G401 (cell line): Measurements from ENCODE around the gene BTF3L4. TPM values are rescaled to one million over a fixed set of nuclear protein-coding genes. Genes with fewer than 3 reads are reported as not detected.
"Not testable (repeated sequence)": the region's sequence is repeated elsewhere in the genome, so short reads cannot be mapped to it uniquely, and the experiment has no call there.

Experiments
- DNase-seq: peaks from one replicate; pipeline ENCODE4 v3.0.0-alpha.2; 2015; ENCODE audit warnings: low spot score
- in situ Hi-C: cut with HindIII; loops from 2 replicates; pipeline ENCODE4 v1.10.0; 2016; ENCODE audit warnings: low sequenced_read_pairs, mixed read lengths
- total RNA-seq: library from RNA; depleted of rRNA; stranded (reverse); fragments of >200 nt; shearing (Covaris generic); gene quantifications from 2 replicates; pipeline ENCODE4 v1.2.3, GENCODE V29; 2014; rRNA removed

The BTF3L4 gene
- 60.5 and 77.3 TPM in 2 replicates for total RNA-seq

GRCh38 chr1:52056163-52056936 is at the start of gene BTF3L4:
BTF3L4 (plus strand) TSS chr1:52056295; CDS start chr1:52059848, 3,553 bp downstream.
- DNase-seq: peak; percentile 98

GRCh38 chr1:52007215-52008002 is 48.7 kb upstream of the BTF3L4 start:
- in situ Hi-C loops: no loop called here
- DNase-seq: no peak

More at GRCh38 chr1:52056163-52056936, at the start of gene BTF3L4:
- in situ Hi-C loops: no loop called here

DNA sequence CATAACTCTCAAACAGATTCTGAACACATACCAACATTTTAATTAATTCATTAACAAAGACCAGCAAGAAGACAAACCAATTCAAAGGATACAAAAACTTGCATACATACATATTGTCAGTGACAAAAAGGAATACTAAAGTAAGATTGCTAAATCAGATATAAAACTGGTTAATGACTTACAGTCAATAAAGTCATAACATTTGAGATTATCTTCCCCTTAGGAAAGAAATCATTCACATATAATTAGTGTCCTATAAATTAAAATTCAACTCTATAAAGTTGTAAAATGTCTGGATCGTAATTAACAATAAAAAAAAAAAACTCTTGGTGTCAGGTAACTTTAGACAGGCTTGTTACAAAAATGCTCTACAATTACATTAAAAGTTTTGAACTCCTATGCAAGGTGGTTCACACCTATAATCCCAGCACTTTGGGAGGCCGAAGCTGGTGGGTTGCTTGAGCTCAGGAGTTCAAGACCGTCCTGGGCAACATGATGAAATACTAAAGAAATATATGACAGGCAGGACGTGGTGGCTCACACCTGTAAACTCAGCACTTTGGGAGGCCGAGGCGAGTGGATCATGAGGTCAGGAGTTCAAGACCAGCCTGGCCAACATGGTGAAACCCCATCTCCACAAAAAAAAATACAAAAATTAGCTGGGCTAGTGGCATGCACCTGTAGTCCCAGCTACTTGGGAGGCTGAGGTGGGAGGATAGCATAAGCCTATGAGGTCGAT is 47.9 kb upstream of the BTF3L4 start:
- DNase-seq: no peak

GRCh38 chr1:52022133-52022532 is 34.0 kb upstream of the BTF3L4 start:
- no peak for DNase-seq
- in situ Hi-C loops: no loop called here

More for the DNA sequence above, 47.9 kb upstream of the BTF3L4 start:
- in situ Hi-C loops: no loop called here

DNA sequence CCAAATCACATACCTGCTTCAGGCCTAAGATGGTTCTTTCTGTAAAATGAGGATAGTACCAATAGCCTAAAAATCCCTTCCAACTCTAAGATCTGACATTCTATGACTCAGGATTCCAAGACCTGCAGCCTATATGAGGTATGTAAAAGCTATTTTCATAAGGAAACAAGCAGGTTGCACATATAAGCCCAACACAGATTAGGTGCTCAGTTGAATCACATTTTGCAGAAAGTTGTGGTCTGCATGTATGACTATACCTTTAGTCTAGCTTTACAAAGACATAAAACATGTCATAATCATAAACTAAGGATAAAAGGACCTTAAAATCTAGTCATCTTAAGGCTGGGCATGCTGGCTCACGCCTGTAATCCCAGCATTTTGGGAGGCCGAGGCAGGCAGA is 29.8 kb upstream of the BTF3L4 start:
- no peak for DNase-seq
- in situ Hi-C loops: no loop called here

- no peak for DNase-seq
- in situ Hi-C loops: no loop called here
Measured at GRCh38 chr1:52028328-52028727, 27.8 kb upstream of the BTF3L4 start.

GRCh38 chr1:52028839-52029238 is 27.3 kb upstream of the BTF3L4 start:
- in situ Hi-C loops, DNase-seq: not testable (repeated sequence)

GRCh38 chr1:52032124-52032784 is 23.8 kb upstream of the BTF3L4 start:
- in situ Hi-C loops: no loop called here
- DNase-seq: no peak

DNA sequence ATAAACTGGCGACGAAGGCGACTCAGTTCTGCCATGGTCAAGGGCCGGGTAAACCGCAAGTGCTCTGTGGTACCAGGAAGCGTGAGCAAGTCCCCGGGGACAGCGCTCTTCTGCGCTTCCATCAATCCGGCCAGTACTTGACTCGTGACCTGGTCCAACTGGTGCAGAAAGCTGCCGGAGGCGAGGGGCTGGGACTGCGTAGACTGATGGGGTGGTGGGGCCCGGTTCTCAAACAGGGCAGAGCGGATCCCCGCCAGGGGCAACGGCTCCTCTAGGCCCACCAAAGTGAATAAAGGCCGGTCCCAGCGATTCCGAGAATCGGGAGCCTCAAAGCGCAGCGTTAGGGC is 23.3 kb upstream of the BTF3L4 start:
- peak; percentile 41 for DNase-seq
- in situ Hi-C loops: no loop called here

- DNase-seq: peak; percentile 95
- in situ Hi-C loops: no loop called here
Measured at GRCh38 chr1:52033190-52034049, 22.7 kb upstream of the BTF3L4 start, which contains the start of gene KTI12. KTI12 (minus strand) TSS chr1:52033810; CDS start chr1:52033761, 49 bp downstream.

DNA sequence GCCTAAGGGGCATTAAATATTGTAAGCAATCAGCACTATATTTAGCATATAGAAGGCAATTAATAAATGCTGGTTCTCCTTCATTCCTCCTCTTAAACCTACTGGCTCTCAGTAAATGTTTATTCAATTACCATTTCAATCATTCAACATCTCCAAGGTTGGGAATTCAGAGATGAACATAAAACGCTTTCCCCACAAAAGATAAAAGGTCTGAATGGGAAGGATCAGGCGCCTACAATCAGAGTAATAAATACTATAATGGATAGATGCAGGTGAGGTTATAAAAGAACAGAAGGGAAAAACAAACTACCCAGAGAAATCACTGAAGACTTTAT is 22.1 kb upstream of the BTF3L4 start:
- DNase-seq: no peak
- in situ Hi-C loops: no loop called here

- in situ Hi-C loops: no loop called here
- no peak for DNase-seq
Measured at GRCh38 chr1:52037402-52037814, 18.7 kb upstream of the BTF3L4 start.

DNA sequence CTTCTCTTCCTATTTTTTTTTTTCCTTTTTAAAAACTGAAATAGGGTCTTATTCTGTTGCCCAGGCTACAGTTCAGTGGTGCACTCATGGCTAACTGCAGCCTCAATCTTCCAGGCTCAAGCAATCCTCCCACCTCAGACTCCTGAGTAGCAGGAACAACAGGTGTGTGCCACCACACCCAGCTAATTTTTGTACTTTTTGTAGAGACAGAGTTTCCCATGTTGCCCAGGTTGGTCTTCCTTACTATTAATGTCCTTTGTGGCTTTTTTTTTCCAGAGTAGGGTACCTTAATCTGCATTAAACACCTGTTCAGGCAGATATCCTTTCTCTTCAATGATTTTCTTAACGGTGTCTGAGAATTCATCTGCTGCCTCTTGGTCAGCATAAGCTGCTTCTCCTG is 18.2 kb upstream of the BTF3L4 start:
- in situ Hi-C loops: no loop called here
- no peak for DNase-seq

- in situ Hi-C loops: no loop called here
Measured at GRCh38 chr1:52041551-52042185, 14.4 kb upstream of the BTF3L4 start.

DNA sequence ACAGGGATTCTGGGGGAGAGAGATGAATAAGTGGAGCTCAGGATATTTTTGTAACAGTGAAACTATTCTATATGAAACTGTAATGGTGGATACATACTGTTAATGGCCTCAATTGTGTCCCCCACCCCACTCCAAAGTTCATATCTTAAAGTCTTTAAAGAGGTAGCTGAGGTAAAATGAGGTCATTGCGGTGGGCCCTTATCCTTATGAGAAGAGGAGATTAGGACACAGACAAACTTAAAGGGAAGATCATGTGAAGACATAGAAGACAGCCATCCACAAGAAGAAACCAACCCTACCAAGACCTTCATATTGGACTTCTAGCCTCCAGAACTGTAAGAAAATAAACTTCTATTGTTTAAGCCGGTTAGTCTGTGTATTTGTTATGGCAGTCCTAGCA is 10.9 kb upstream of the BTF3L4 start:
- in situ Hi-C loops: no loop called here
- no peak for DNase-seq

More at GRCh38 chr1:52041551-52042185, 14.4 kb upstream of the BTF3L4 start:
- DNase-seq: no peak

DNA sequence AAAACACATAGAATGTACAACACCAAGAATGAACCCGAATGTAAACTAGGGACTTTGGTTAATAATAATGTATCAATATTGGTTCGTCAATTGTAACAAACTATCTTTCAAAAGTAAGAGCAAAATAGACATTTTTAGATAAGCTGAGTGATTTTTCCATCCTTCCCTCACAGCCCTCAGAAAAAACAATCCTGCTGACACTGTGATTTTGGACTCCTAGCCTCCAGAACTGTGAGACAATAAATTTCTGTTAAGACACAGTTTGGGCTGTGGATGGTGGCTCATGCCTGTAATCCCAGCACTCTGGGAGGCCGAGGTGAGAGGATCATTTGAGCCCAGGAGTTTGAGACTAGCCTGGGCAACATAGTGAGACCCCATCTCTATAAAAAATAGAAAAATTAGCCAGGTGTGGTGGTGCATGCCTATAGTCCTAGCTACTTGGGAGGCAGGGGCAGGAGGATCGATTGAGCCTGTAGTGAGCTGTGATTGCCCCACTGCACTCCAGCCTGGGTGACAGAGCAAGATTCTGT is 10.4 kb upstream of the BTF3L4 start:
- DNase-seq, in situ Hi-C loops: not testable (repeated sequence)

DNA sequence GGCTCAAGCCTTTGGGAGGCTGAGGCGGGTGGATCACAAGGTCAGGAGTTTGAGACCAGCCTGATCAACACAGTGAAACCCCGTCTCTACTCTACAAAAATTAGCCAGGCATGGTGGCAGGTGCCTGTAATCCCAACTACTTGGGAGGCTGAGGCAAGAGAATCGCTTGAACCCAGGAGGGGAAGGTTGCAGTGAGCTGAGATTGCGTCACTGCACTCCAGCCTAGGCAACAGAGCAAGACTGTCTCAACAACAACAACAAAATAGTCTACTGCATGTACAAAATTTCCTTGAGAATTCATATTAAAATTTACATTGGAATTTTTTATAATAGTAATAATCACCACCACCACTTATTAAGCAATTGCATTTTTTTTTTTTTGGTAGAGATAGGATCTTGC is 6.8 kb upstream of the BTF3L4 start:
- in situ Hi-C loops, DNase-seq: not testable (repeated sequence)

DNA sequence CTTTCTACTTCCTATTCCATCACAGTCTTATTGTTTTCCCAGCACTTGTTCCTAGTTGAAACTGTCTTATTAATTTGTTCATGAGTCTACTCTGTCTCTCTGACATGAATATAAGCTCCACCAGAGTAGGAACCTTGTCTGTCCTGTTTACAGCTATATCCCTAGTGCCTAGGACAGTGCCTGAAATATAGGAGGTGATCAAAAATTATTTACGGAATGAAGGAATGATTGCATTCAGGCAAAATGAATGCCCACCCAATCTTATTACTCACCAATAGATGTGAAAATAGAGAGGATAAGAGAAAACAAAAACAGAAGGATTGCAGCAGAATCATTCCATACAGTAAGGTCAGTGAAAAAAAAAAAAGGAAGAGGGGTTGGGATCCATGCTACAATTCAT is 2.2 kb upstream of the BTF3L4 start:
- no peak for DNase-seq
- in situ Hi-C loops: no loop called here
